WTC11 (cell line): ENCODE data around the gene NR2F1. TPM values are rescaled to one million over a fixed set of nuclear protein-coding genes. Genes with fewer than 3 reads are reported as not detected.

Experiments
- ATAC-seq: fragments of 200-7000 bp; cut with Tn5 transposase; 2 replicates; pipeline ENCODE4 v1.10.0; 2021; ENCODE audit warnings: mild to moderate bottlenecking, moderate library complexity
- CTCF ChIA-PET: fragments of 300-600 bp; sonication (Branson Sonifier 250); formaldehyde crosslinking; loops from one replicate; lab custom pipeline; 2021; ENCODE audit warnings: antibody characterized with exemption; lab: Charles Lee
- POLR2A ChIA-PET: fragments of 350-600 bp; sonication (Branson Sonifier 250); formaldehyde crosslinking; loops from one replicate; lab custom pipeline; 2021; ENCODE audit warnings: antibody characterized with exemption; lab: Charles Lee
- DNase-seq: peaks from one replicate; pipeline ENCODE4 v3.0.0; 2021; ENCODE audit warnings: low spot score
- H3K27ac Mint-ChIP-seq: 2 replicates; pipeline ENCODE4 v1.8.0; 2021; ENCODE audit warnings: mixed read lengths
- H3K27me3 Mint-ChIP-seq: 2 replicates; pipeline ENCODE4 v1.8.0; 2021; ENCODE audit warnings: low read depth, mild to moderate bottlenecking, moderate library complexity, mixed read lengths
- H3K36me3 Mint-ChIP-seq: 2 replicates; pipeline ENCODE4 v1.8.0; 2021; ENCODE audit warnings: mixed read lengths
- H3K4me1 Mint-ChIP-seq: 2 replicates; pipeline ENCODE4 v1.8.0; 2022; ENCODE audit warnings: mixed read lengths
- H3K4me3 Mint-ChIP-seq: 2 replicates; pipeline ENCODE4 v1.8.0; 2021; ENCODE audit warnings: mild to moderate bottlenecking, moderate library complexity, mixed read lengths
- H3K9me3 Mint-ChIP-seq: 2 replicates; pipeline ENCODE4 v1.8.0; 2021; ENCODE audit warnings: mixed read lengths
- CREB1 ChIP-seq: sonication (generic); formaldehyde crosslinking; IDR thresholded peaks from 2 replicates; pipeline ENCODE4 v1.8.0; 2023; ENCODE audit warnings: mild to moderate bottlenecking, missing genetic modification reagents
- JAZF1 ChIP-seq: fragments of 250-450 bp; sonication (Bioruptor Pico); IDR thresholded peaks from 2 replicates; pipeline ENCODE4 v1.9.0; 2021; ENCODE audit warnings: moderate library complexity, mild to moderate bottlenecking, inconsistent platforms
- JUN ChIP-seq: sonication (generic); formaldehyde crosslinking; IDR thresholded peaks from 2 replicates; pipeline ENCODE4 v1.8.0; 2023; ENCODE audit warnings: mild to moderate bottlenecking, missing genetic modification reagents
- MAX ChIP-seq: sonication (generic); formaldehyde crosslinking; IDR thresholded peaks from 2 replicates; pipeline ENCODE4 v1.8.0; 2022; ENCODE audit warnings: mild to moderate bottlenecking, missing genetic modification reagents
- NR2C2 ChIP-seq: sonication (generic); formaldehyde crosslinking; IDR thresholded peaks from 2 replicates; pipeline ENCODE4 v1.8.0; 2022; ENCODE audit warnings: mild to moderate bottlenecking, missing genetic modification reagents
- SP1 ChIP-seq: sonication (generic); formaldehyde crosslinking; conservative IDR thresholded peaks from 2 replicates; pipeline ENCODE4 v1.8.1; 2022; ENCODE audit warnings: missing genetic modification reagents
- STAT6 ChIP-seq: sonication (generic); formaldehyde crosslinking; conservative IDR thresholded peaks from 2 replicates; pipeline ENCODE4 v1.8.1; 2023; ENCODE audit warnings: mild to moderate bottlenecking, low read depth, missing genetic modification reagents, moderate library complexity
- TEAD1 ChIP-seq: sonication (generic); formaldehyde crosslinking; IDR thresholded peaks from 2 replicates; pipeline ENCODE4 v1.8.0; 2022; ENCODE audit warnings: mild to moderate bottlenecking, missing genetic modification reagents
- ZBTB21 ChIP-seq: sonication (generic); formaldehyde crosslinking; IDR thresholded peaks from 2 replicates; pipeline ENCODE4 v1.8.1; 2023; ENCODE audit warnings: mild to moderate bottlenecking, missing genetic modification reagents, borderline replicate concordance
- ZNF121 ChIP-seq: sonication (generic); formaldehyde crosslinking; IDR thresholded peaks from 2 replicates; pipeline ENCODE4 v1.8.0; 2023; ENCODE audit warnings: missing genetic modification reagents
- ZNF416 ChIP-seq: fragments of 250-450 bp; sonication (Bioruptor Pico); IDR thresholded peaks from 2 replicates; pipeline ENCODE4 v1.9.0; 2021; ENCODE audit warnings: mild to moderate bottlenecking, inconsistent platforms
- ZNF423 ChIP-seq: fragments of 250-450 bp; sonication (Bioruptor Pico); IDR thresholded peaks from 2 replicates; pipeline ENCODE4 v2.1.2; 2022; ENCODE audit warnings: mild to moderate bottlenecking, moderate library complexity
- ZNF532 ChIP-seq: fragments of 250-450 bp; sonication (Bioruptor Pico); IDR thresholded peaks from 2 replicates; pipeline ENCODE4 v1.9.0; 2021; ENCODE audit warnings: mild to moderate bottlenecking, borderline replicate concordance
- total RNA-seq: library from RNA; stranded (reverse); gene quantifications from 3 replicates; pipeline ENCODE4 v1.2.3, GENCODE V29; 2021

NR2F1 gene
- total RNA-seq, 1 experiment from 2014 or later: 0.31 TPM

- CTCF ChIA-PET: interaction anchor here (0.9 to 5.6 kb wide), 10 partner anchors 9 to 1297 kb away, joined by 3 to 39 read pairs (median 4); partner anchors contain the start of gene NR2F1
- Mint-ChIP-seq H3K4me3 (peak overlapping the region; percentile 65), H3K4me1 (peaks cover 37% of the 10 kb centered on the region), H3K9me3 (no peaks in the 10 kb centered on the region), H3K27me3 (no peaks in the 10 kb centered on the region), H3K36me3 (no peaks in the 10 kb centered on the region), H3K27ac (no peak overlapping the region)
- ATAC-seq (peak; percentile 82), DNase-seq (peak; percentile 81)
- no peak for TF ChIP-seq CREB1 (CRISPR knock-in tag)
- no peak for TF ChIP-seq JUN (CRISPR knock-in tag)
- TF ChIP-seq MAX (CRISPR knock-in tag): peak; percentile 33; the same call in 1 of the 2 replicates
- TF ChIP-seq TEAD1 (CRISPR knock-in tag): no peak
- TF ChIP-seq ZNF423 (CRISPR knock-in tag): peak; percentile 42; the same call in 1 of the 2 replicates
- no peak for TF ChIP-seq ZNF121 (CRISPR knock-in tag)
- TF ChIP-seq ZNF532: no peak
- no peak for TF ChIP-seq SP1 (CRISPR knock-in tag)
- POLR2A ChIA-PET: interaction anchor here (1.4 kb wide), 1 partner anchor 25 kb away, joined by 3 read pairs; no protein-coding TSS in a partner anchor
These were observed 13.9 kb downstream of the NR2F1 start for GRCh38 chr5:93596676-93597490.

- CTCF ChIA-PET: interaction anchor here (1.1 to 5.6 kb wide), 5 partner anchors 9 to 203 kb away, joined by 3 to 39 read pairs (median 4); partner anchors contain the start of gene NR2F1
- no peak for ATAC-seq
These were observed 15.3 kb downstream of the NR2F1 start for GRCh38 chr5:93598091-93599000.

More at GRCh38 chr5:93598091-93599000, 15.3 kb downstream of the NR2F1 start:
- Mint-ChIP-seq H3K36me3 (no peaks in the 10 kb centered on the region), H3K27ac (no peak overlapping the region), H3K27me3 (no peaks in the 10 kb centered on the region), H3K4me1 (peaks cover 50% of the 10 kb centered on the region), H3K9me3 (no peaks in the 10 kb centered on the region), H3K4me3 (no peak overlapping the region)
- TF ChIP-seq ZBTB21 (CRISPR knock-in tag) (no peak), JAZF1 (CRISPR knock-in tag) (no peak), ZNF121 (CRISPR knock-in tag) (no peak), ZNF416 (CRISPR knock-in tag) (no peak), NR2C2 (CRISPR knock-in tag) (no peak), STAT6 (no peak)
- POLR2A ChIA-PET: interaction anchor here (0.9 to 1.4 kb wide), 3 partner anchors 8 to 27 kb away, joined by 3 read pairs; no protein-coding TSS in a partner anchor
- DNase-seq: no peak
